Measurements from ENCODE around the gene COMTD1. TPM values are rescaled to one million over a fixed set of nuclear protein-coding genes. Genes with fewer than 3 reads are reported as not detected.

The COMTD1 gene
- total RNA-seq, 3 donors from 2014 or later, result 42.9 to 76.3 (median 72.3) TPM

- no peaks in the 10 kb centered on the region for H3K36me3 ChIP-seq (ENCODE audit: low read depth)
- TF ChIP-seq CTCF (IDR thresholded peaks at IDR 0.05), result no peak
- no peak overlapping the region for H3K4me3 ChIP-seq
- H3K4me1 ChIP-seq (ENCODE audit: low read depth), result peaks cover 4% of the 10 kb centered on the region
- H3K9me3 ChIP-seq, result no peaks in the 10 kb centered on the region
- ATAC-seq, result no peak
- intact Hi-C loops (cut with DNase I, micrococcal nuclease), result loop anchor here in 1 of 2 donors (10.0 kb wide), 1 partner anchor 994 kb away; no protein-coding TSS in a partner anchor
- DNase-seq, result peak in 1 of 3 donors; percentile 65
Observed at GRCh38 chr10:75238182-75239095, 2.7 kb upstream of the COMTD1 start.

- no peak for DNase-seq
- no peaks in the 10 kb centered on the region for H3K36me3 ChIP-seq (ENCODE audit: low read depth)
- ATAC-seq, result no peak
- TF ChIP-seq CTCF (IDR thresholded peaks at IDR 0.05), result no peak
- peaks cover 2% of the 10 kb centered on the region for H3K4me1 ChIP-seq (ENCODE audit: low read depth)
- H3K4me3 ChIP-seq, result no peak overlapping the region
- no peaks in the 10 kb centered on the region for H3K9me3 ChIP-seq
- intact Hi-C loops (cut with DNase I, micrococcal nuclease), result loop anchor here in 1 of 2 donors (10.0 kb wide), 1 partner anchor 992 kb away; no protein-coding TSS in a partner anchor
Observed at GRCh38 chr10:75236178-75236825, 545 bp upstream of the COMTD1 start.

- Histone ChIP-seq H3K4me3 (peak overlapping the region; percentile 42), H3K4me1 (ENCODE audit: low read depth) (peaks cover 2% of the 10 kb centered on the region), H3K36me3 (ENCODE audit: low read depth) (no peaks in the 10 kb centered on the region), H3K9me3 (no peaks in the 10 kb centered on the region)
- TF ChIP-seq CTCF (IDR thresholded peaks at IDR 0.05), result no peak
- intact Hi-C loops (cut with DNase I, micrococcal nuclease), result loop anchor here in 1 of 2 donors (10.0 kb wide), 1 partner anchor 990 kb away; no protein-coding TSS in a partner anchor
- DNase-seq, result peak in 1 of 3 donors; percentile 84
- peak; percentile 53 for ATAC-seq
Observed at GRCh38 chr10:75234683-75235374, 928 bp downstream of the COMTD1 start.

GRCh38 chr10:75234017-75234682, 1.6 kb downstream of the COMTD1 start:
- Histone ChIP-seq H3K36me3 (ENCODE audit: low read depth) (no peaks in the 10 kb centered on the region), H3K4me1 (ENCODE audit: low read depth) (peaks cover 2% of the 10 kb centered on the region), H3K4me3 (peak overlapping the region; percentile 42), H3K9me3 (no peaks in the 10 kb centered on the region)
- TF ChIP-seq CTCF (IDR thresholded peaks at IDR 0.05), result no peak
- ATAC-seq, result peak; percentile 81
- peak; percentile 96 to 99 (median 99) for DNase-seq
- intact Hi-C loops (cut with DNase I, micrococcal nuclease), result loop anchor here in 1 of 2 donors (10.0 kb wide), 1 partner anchor 989 kb away; no protein-coding TSS in a partner anchor
